RKO (cell line): ENCODE data around the gene NEK4.
"Not testable (repeated sequence)": the region's sequence is repeated elsewhere in the genome, so short reads cannot be mapped to it uniquely, and the experiment has no call there.

Experiments
- DNase-seq: peaks from one replicate; pipeline ENCODE4 v3.0.0-alpha.2; 2016; ENCODE audit warnings: low spot score

The NEK4 gene

GRCh38 chr3:52777959-52778805 lies 7.4 kb upstream of the NEK4 start:
- DNase-seq = no peak

GRCh38 chr3:52777127-52777958 lies 6.6 kb upstream of the NEK4 start, which contains the start of gene ITIH1:
TSS of gene ITIH1 (plus strand) at chr3:52777599. CDS start at chr3:52777616, 17 bp downstream.
- no peak for DNase-seq

- DNase-seq = not testable (repeated sequence)
These were observed 5.7 kb upstream of the NEK4 start for GRCh38 chr3:52776486-52776885.

- DNase-seq = no peak
These were observed 5.1 kb upstream of the NEK4 start for GRCh38 chr3:52775877-52776276.

- no peak for DNase-seq
These were observed 4.4 kb upstream of the NEK4 start for GRCh38 chr3:52774901-52775864.

- no peak for DNase-seq
These were observed 3.5 kb upstream of the NEK4 start for GRCh38 chr3:52774066-52774713.

- DNase-seq = no peak
These were observed 2.8 kb upstream of the NEK4 start for GRCh38 chr3:52773361-52774065.

- DNase-seq = no peak
These were observed 962 bp upstream of the NEK4 start for GRCh38 chr3:52771702-52772101.

GRCh38 chr3:52771334-52771681 lies 568 bp upstream of the NEK4 start:
- peak; percentile 53 for DNase-seq

GRCh38 chr3:52769786-52770455 lies 819 bp downstream of the NEK4 start:
- peak; percentile 55 for DNase-seq

GRCh38 chr3:52763466-52763865 lies 7.3 kb downstream of the NEK4 start:
- no peak for DNase-seq

GRCh38 chr3:52756141-52756540 lies 14.6 kb downstream of the NEK4 start:
- DNase-seq = no peak

GRCh38 chr3:52754373-52754772 lies 16.4 kb downstream of the NEK4 start:
- peak; percentile 40 for DNase-seq

- no peak for DNase-seq
These were observed 18.6 kb downstream of the NEK4 start for GRCh38 chr3:52752045-52752660.

- no peak for DNase-seq
These were observed 27.0 kb downstream of the NEK4 start for GRCh38 chr3:52743721-52744120.

- DNase-seq = no peak
These were observed 27.6 kb downstream of the NEK4 start for GRCh38 chr3:52743152-52743551.

- DNase-seq = peak; percentile 55
These were observed 28.2 kb downstream of the NEK4 start for GRCh38 chr3:52742418-52743041.

- no peak for DNase-seq
These were observed 31.0 kb downstream of the NEK4 start for GRCh38 chr3:52739730-52740129.

GRCh38 chr3:52733256-52733891 lies 37.4 kb downstream of the NEK4 start:
- DNase-seq = no peak
